BE2C (cell line): ENCODE results near the gene CMAS.
"Not testable (repeated sequence)": the region's sequence is repeated elsewhere in the genome, so short reads cannot be mapped to it uniquely, and the experiment has no call there.

Experiments used
- DNase-seq: peaks from one replicate; pipeline ENCODE4 v3.0.0-alpha.2; 2020
- H3K27me3 ChIP-seq: fragments of 250-450 bp; sonication (Bioruptor Pico); 2 replicates; pipeline ENCODE4 v1.5.1; 2020; ENCODE audit warnings: mild to moderate bottlenecking
- H3K36me3 ChIP-seq: fragments of 250-450 bp; sonication (Bioruptor Pico); 2 replicates; pipeline ENCODE4 v1.5.1; 2020; ENCODE audit warnings: mild to moderate bottlenecking
- H3K4me1 ChIP-seq: fragments of 250-450 bp; sonication (Bioruptor Pico); 2 replicates; pipeline ENCODE4 v1.5.1; 2020
- H3K4me3 ChIP-seq: 2 replicates; pipeline ENCODE4 v1.5.1; 2011; ENCODE audit warnings: low read depth, low read length
- H3K9me3 ChIP-seq: fragments of 250-450 bp; sonication (Bioruptor Pico); 2 replicates; pipeline ENCODE4 v1.5.1; 2020
- TF ChIP-seq, protein P1 (sequence below): IDR thresholded peaks from 2 replicates; pipeline ENCODE4 v1.5.1; 2012; ENCODE audit warnings: mild to moderate bottlenecking, low read depth, low read length

Gene CMAS

DNA sequence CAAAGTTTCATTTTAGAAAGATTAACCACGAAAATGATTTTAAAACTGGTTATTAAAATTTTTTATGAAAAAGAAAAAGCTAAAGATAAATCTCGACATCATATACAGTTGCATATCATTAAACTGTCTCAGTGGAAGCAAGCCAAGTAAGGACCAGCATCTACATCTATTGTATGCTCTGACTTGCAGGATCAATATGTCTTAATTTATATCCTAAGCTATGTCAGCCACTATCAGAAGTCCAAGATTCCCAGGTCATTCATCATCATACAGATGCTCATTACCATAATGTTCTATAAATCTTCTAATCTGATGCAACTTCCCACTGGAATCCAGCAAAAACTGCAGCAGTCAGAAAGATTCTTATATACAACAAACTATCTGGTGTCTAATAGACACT, 43.5 kb downstream of the CMAS start:
- H3K27me3 ChIP-seq = no peaks in the 10 kb centered on the region; the same call in 1 of the 2 replicates
- DNase-seq = no peak
- no peaks in the 10 kb centered on the region for H3K4me1 ChIP-seq
- H3K9me3 ChIP-seq = no peaks in the 10 kb centered on the region
- no peaks in the 10 kb centered on the region for H3K36me3 ChIP-seq
- no peak overlapping the region for H3K4me3 ChIP-seq
- TF ChIP-seq, protein P1, sequence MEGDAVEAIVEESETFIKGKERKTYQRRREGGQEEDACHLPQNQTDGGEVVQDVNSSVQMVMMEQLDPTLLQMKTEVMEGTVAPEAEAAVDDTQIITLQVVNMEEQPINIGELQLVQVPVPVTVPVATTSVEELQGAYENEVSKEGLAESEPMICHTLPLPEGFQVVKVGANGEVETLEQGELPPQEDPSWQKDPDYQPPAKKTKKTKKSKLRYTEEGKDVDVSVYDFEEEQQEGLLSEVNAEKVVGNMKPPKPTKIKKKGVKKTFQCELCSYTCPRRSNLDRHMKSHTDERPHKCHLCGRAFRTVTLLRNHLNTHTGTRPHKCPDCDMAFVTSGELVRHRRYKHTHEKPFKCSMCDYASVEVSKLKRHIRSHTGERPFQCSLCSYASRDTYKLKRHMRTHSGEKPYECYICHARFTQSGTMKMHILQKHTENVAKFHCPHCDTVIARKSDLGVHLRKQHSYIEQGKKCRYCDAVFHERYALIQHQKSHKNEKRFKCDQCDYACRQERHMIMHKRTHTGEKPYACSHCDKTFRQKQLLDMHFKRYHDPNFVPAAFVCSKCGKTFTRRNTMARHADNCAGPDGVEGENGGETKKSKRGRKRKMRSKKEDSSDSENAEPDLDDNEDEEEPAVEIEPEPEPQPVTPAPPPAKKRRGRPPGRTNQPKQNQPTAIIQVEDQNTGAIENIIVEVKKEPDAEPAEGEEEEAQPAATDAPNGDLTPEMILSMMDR = no peak

DNA sequence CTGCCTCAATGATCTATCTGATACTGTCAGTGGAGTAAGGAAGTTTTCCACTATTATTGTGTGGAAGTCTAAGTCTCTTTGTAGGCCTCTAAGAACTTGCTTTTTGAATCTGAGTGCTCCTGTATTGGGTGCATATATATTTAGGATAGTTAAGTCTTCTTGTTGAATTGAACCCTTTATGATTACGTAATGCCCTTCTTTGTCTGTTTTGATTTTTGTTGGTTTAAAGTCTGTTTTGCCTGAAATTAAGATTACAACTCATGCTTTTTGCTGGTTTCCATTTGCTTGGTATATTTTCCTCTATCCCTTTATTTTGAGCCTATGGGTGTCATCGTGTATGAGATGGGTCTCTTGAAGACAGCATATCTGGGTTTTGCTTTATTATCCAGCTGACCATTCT, 53.0 kb downstream of the CMAS start:
- H3K4me1 ChIP-seq, H3K9me3 ChIP-seq, H3K36me3 ChIP-seq, DNase-seq, H3K27me3 ChIP-seq, H3K4me3 ChIP-seq: not testable (repeated sequence)

DNA sequence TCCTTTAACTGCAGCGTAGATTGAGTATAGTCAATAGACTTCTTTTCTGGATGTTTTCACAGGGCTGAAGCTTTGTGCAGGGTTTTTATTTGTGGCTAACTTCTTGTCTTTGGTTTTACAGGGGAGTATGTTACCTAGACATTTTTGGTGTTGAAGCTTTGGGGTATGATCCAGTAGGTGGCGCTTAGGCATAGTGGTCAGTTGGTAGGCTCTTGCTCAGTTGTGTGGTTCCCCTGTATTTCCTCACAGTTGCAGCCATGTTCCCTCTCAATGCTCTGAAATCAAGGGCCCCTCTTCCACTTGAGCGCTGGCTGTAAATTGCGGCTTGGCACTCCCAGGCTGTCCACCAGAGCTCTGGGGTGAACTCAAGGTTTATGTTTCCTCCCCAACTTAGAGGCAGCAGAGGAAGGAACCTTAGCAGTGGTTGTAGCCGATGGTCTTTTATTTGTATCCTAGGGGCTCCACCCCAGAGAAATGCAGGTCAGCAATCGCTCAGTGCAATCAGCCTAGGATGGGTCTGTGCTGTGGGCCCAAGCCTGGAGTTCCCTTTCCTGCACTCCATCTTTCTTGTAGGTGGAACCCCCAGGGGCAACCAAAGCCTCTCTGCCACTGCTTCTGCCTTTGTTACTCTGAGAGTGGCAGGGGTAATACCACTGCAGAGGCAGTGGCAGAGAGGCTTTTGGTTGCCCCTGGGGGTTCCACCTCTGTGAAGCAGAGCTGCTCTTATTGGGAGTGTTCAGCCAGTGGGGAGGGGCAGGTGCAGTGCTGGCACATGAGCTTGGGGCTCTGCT, 55.1 kb downstream of the CMAS start:
- TF ChIP-seq, protein P1 = peak; percentile 76
- no peaks in the 10 kb centered on the region for H3K36me3 ChIP-seq
- no peak overlapping the region for H3K4me3 ChIP-seq
- H3K4me1 ChIP-seq = no peaks in the 10 kb centered on the region
- H3K27me3 ChIP-seq = peaks cover 4% of the 10 kb centered on the region; the same call in 1 of the 2 replicates
- DNase-seq = peak; percentile 49
- no peaks in the 10 kb centered on the region for H3K9me3 ChIP-seq

DNA sequence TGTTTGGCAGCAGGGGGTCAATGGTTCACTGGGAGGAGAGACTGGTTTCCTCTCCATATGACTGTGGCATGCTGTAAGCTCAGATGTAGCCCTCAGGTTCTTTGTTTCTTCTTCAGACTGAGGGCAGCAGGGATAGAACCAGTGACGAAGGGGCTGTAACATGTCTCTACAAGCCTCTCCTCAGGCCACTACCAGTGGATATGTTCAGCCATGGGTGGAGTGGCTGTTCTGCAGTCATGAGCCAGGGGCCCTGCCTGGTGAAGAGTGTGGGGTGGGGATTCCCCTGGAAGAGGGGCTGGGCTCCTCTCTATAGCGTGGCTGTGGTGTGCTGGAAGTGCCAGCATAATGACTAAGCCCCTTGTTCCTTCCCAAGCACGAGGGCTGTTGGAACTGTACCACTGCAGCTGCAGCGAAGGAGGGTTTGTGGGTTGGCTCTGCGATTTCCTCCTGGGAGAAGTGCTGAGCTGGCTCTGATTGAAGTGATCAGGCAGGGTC, 55.8 kb downstream of the CMAS start:
- Histone ChIP-seq H3K4me3 (no peak overlapping the region), H3K27me3 (peaks cover 4% of the 10 kb centered on the region; the same call in 1 of the 2 replicates), H3K36me3 (no peaks in the 10 kb centered on the region), H3K4me1 (no peaks in the 10 kb centered on the region), H3K9me3 (no peaks in the 10 kb centered on the region)
- TF ChIP-seq, protein P1 = no peak
- DNase-seq = no peak

DNA sequence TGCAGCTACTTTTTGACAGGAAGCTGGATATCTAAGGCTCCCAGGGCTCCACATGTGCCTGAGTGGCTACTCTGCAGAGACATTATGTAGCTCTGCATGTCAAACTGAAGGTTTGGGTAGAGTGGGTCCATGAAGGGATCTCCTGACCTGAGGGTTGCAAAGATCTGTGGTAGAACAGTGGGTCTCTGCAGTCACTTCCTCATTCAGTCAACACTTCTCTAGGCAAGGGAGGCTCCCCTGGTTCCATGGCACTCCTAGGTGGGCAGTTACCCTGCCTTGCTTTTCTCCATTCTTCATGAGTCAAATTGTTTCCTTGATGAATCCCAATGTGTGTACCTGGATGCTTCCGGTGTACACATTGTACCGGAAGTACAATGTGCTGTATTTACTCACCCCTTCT, 57.4 kb downstream of the CMAS start:
- no peaks in the 10 kb centered on the region for H3K27me3 ChIP-seq
- TF ChIP-seq, protein P1 = no peak

GRCh38 chr12:22105542-22105941, 59.5 kb downstream of the CMAS start:
- Histone ChIP-seq H3K4me3 (no peak overlapping the region), H3K27me3 (no peaks in the 10 kb centered on the region), H3K9me3 (no peaks in the 10 kb centered on the region), H3K36me3 (no peaks in the 10 kb centered on the region), H3K4me1 (no peaks in the 10 kb centered on the region)
- DNase-seq = no peak
- TF ChIP-seq, protein P1 = no peak

More for the DNA sequence above, 57.4 kb downstream of the CMAS start:
- no peak for DNase-seq
- Histone ChIP-seq H3K4me3 (no peak overlapping the region), H3K36me3 (no peaks in the 10 kb centered on the region), H3K9me3 (no peaks in the 10 kb centered on the region), H3K4me1 (no peaks in the 10 kb centered on the region)
